ENCODE data around the gene GJB1.

DNA sequence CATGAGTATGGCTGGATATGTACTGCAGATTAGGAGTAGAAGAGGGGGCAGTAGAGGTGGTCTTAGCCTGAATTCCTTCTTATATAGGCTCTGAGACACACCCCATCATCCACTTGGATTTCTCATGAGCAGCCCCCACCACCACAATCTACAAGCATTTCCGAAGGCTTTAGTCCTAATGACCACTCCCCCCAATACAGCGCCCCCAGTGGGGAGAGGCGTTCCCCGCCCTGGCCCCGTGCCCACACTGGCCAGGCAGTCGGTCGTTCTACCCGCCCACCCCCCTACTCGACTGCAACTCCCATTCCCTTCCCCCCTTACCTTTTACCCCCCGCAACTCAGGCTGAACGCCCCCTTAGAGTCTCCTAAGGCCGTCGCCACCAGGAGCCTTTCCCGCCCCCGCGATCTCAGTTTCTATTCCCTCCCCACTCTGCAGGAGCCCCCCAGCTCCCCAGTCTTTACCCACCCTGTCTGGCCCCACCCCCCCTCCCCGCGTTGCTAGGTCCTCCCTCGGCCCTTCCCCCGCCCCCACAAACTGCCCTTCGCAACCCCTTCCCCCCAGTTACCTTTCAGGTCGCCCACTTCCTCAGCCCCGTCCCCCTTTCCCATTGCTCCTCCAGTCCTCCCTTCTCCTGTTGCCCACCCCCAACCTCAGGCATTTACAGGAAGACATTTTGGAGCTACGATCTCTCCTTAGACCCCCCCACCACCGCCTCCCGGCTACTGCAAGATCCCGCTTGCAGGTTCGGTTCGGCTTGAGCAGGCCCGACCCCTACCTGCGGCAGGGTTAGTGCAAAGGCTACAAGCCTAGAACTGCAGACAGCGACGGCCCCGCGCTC lies 30.4 kb downstream of the GJB1 start:
- TF ChIP-seq, protein P1, sequence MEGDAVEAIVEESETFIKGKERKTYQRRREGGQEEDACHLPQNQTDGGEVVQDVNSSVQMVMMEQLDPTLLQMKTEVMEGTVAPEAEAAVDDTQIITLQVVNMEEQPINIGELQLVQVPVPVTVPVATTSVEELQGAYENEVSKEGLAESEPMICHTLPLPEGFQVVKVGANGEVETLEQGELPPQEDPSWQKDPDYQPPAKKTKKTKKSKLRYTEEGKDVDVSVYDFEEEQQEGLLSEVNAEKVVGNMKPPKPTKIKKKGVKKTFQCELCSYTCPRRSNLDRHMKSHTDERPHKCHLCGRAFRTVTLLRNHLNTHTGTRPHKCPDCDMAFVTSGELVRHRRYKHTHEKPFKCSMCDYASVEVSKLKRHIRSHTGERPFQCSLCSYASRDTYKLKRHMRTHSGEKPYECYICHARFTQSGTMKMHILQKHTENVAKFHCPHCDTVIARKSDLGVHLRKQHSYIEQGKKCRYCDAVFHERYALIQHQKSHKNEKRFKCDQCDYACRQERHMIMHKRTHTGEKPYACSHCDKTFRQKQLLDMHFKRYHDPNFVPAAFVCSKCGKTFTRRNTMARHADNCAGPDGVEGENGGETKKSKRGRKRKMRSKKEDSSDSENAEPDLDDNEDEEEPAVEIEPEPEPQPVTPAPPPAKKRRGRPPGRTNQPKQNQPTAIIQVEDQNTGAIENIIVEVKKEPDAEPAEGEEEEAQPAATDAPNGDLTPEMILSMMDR (conservative IDR thresholded peaks at IDR 0.05 in 1 of 2, IDR thresholded peaks at IDR 0.05 in 1 of 2; ENCODE audit: extremely low read depth in 1 of 2, insufficient read depth in 1 of 2, low read depth in 1 of 2, low read length in 2 of 2): peak; percentile 20 to 50
- no peak for TF ChIP-seq EZH2 (IDR thresholded peaks at IDR 0.05; ENCODE audit: borderline replicate concordance, low read length)
